GM21529 (cell line): ENCODE data around the gene HNRNPDL.
"Not testable (repeated sequence)": the region's sequence is repeated elsewhere in the genome, so short reads cannot be mapped to it uniquely, and the experiment has no call there.

Experiments used
- ATAC-seq: cut with Tn5 transposase; IDR thresholded peaks from one replicate; pipeline ENCODE4 v1.9.1; 2021; ENCODE audit not compliant: unreplicated experiment

Gene HNRNPDL

GRCh38 chr4:82430193-82430963, at the start of gene HNRNPDL, which contains the start of gene ENOPH1:
Gene HNRNPDL (minus strand): TSS chr4:82430462. CDS start chr4:82429690, 772 bp downstream.
Gene ENOPH1 (plus strand): TSS chr4:82430590. CDS start chr4:82430830, 240 bp downstream.
- peak; percentile 75 for ATAC-seq

DNA sequence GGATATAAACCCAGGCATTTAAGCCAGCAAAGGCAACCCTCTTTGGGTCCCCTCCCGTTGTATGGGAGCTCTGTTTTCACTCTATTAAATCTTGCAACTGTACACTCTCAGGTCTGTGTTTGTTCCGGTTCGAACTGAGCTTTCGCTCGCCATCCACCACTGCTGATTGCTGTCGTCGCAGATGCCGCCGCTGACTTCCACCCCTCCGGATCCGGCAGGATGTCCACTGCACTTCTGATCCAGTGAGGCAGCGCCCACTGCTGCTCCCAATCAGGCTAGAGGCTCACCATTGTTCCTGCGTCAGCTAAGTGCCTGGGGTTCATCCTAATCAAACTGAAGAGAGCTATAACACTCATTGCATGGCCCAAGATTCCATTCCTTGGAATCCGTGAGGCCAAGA, 49.3 kb upstream of the HNRNPDL start:
- no peak for ATAC-seq

GRCh38 chr4:82477469-82477868, 47.2 kb upstream of the HNRNPDL start:
- ATAC-seq: not testable (repeated sequence)

DNA sequence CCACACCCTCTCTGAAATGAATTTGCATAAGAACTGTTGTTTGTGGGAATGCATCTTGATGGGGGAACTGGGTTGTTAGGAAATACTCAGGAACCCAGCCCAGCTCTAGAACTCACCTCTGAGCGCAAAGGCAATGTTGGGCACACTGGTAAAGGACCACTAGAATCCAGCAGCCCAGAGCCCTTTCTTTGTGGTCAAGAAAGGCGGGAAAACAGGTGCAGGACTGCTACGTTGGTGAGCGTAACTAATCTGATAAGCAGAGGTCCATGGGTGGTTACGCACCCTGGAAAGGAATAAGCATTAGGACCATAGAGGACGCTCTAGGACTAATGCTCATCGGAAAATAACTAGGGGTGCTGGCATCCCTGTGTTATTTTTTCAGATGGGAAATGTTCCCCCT, 45.7 kb upstream of the HNRNPDL start:
- ATAC-seq: not testable (repeated sequence)

DNA sequence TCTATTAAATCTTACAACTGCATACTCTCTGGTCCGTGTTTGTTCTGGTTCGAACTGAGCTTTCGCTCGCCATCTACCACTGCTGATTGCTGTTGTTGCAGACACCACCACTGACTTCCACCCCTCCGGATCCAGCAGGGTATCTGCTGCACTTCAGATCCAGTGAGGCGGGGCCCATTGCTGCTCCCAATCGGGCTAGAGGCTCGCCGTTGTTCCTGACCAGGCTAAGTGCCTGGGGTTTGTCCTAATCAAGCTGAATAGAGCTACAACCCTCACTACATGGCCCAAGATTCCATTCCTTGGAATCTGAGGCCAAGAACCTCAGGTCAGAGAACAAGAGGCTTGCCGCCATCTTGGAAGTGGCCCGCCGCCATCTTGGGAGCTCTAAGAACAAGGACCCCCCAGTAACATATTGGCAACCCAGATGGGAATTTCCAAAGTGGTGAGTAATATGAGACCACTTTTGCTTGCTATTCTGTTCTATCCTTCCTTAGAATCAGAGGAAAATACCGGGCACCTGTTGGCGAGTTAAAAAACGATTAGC, 43.4 kb upstream of the HNRNPDL start:
- no peak for ATAC-seq

- ATAC-seq: not testable (repeated sequence)
Observed at GRCh38 chr4:82473080-82473479, 42.8 kb upstream of the HNRNPDL start.

DNA sequence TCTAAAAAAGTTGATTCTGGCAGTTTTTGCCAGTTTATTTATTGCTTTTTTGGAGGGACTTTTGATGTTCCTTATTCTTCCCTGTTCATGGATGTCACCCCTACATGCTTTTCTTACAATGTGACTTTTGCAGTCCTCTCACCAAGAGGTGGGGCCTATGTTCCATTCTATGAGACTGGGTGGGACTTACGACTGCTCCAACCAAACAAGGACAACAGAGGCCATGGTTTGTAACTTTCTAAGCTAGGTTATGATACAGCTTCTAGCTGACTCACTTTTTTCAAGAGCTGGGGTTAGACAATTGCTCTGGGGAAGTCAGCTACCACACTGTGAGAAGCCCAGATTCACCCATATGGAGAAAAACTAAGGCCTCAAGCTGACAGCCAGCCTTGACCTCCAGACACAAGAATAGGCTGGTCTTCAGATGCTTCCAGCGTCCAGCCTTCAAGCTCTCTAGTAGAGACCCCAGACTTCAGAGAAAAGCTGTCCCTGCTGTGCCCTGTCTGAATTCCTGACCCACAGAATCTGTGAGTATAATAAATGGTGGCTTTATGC, 39.6 kb upstream of the HNRNPDL start:
- no peak for ATAC-seq

DNA sequence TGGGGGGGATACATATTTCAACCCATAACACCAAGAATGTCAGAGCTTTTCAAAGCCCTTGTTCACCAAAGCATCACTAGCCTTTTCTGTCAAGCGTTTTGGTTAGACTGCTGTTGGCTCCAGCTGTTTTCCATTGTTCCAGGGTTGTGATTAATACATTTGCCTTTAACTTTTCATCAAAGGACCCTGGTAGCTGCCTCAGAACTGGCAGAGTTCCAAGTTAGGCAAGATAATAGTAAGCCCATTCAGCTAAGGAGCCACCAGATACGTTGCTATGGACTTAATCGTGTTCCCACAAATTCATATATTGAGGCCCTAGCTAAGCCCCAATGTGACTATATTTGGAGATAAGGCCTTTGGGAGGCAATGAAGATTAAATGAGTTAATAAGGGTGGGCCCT, 37.2 kb upstream of the HNRNPDL start:
- no peak for ATAC-seq

DNA sequence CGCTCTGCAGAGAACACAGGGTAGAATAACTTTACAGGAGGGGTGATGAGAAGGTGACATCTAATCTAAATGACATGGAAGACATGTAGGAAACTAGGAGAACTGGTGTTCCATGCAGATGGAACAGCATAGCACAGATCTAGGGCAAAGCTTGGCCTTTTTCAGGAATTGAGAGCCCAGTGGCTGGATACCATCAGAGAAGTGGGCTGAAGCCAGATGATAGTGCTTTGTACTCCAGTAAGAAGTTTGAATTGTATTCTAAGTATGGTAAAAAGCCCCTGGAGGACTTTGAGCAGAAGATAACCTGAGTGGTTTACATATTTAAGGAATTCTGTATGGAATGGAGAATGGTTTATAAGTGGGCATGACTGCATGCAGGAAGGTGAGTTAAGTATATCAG, 33.0 kb upstream of the HNRNPDL start:
- ATAC-seq: no peak

- no peak for ATAC-seq
Observed at GRCh38 chr4:82462415-82462831, 32.2 kb upstream of the HNRNPDL start.

DNA sequence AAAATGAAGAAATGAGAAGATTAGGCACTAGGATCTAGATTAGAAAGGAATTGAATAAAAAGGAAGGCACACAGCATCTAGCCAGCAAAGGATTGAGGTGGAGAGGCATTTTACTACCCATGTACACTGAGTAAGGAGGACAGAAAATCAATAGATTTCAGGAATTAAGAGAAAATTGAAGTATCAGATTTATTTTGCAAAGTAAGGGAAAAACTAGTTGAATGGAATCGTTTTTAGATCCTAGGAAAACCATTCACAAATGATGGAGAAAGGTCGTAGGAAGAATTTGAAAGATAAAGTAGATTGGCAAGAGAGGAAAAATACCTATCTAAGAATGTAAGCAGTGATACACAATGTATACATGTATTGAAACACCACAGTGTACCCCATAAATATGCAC, 31.4 kb upstream of the HNRNPDL start:
- ATAC-seq: no peak

- peak; percentile 51 for ATAC-seq
Observed at GRCh38 chr4:82458729-82459128, 28.5 kb upstream of the HNRNPDL start.

DNA sequence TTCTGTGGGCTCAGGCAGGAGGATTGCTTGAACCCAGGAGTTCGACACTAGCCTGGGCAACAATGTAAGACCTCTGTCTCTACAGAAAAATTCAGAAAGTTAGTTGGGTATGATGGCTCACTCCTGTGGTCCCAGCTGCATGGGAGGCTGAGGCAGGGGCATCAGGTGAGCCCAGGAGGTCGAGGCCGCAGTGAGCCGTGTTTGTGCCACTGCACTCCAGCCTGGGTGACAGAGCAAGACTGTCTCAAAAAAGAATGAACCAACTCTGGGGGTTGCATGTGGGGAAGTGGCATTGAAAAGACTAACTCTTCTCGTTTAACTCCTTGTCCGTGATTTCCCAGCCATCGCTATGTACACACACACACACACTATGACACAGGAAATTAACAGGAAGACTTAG, 27.0 kb upstream of the HNRNPDL start:
- no peak for ATAC-seq

GRCh38 chr4:82452026-82452425, 21.8 kb upstream of the HNRNPDL start:
- ATAC-seq: no peak

- no peak for ATAC-seq
Observed at GRCh38 chr4:82450966-82451755, 20.9 kb upstream of the HNRNPDL start.

DNA sequence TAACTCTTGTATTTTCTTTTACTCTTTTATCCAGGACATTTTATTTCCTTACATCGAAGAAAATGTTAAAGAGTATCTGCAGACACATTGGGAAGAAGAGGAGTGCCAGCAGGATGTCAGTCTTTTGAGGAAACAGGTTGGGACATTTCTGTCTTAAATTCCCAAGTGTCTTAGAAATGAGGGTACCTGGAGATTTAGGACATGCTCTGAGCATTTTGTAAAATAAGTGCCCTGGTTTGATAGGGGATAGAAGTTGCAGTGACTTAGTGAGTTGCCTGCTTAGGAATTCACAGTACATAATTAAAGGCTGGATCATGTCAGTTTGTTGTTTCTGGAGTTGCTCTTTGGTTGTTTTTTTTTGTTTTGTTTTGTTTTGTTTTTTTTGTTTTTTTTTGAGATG, 17.6 kb upstream of the HNRNPDL start:
- no peak for ATAC-seq

DNA sequence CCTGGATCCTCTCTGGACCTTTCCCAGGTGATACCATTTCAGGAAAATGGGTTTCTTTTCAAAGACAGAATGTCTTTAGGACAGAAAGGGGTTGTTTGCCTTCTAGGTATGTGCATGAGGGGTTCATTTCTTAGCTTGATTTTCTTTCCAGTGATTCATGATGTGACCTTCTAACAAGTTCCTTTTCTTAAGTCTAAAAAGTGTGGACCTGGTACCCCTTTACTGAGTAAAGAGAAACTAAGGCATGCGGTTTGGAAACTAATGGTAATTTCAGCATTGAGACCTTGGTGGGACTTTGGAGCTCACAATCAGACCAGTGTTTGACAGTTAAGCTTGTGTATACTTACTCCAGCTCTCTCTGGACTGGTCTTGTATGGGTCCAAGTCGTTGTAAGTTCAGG, 8.8 kb upstream of the HNRNPDL start:
- ATAC-seq: no peak

GRCh38 chr4:82437285-82438005, 7.2 kb upstream of the HNRNPDL start:
- ATAC-seq: no peak

GRCh38 chr4:82436780-82437179, 6.5 kb upstream of the HNRNPDL start:
- ATAC-seq: no peak

- ATAC-seq: no peak
Observed at GRCh38 chr4:82436130-82436529, 5.9 kb upstream of the HNRNPDL start.

- no peak for ATAC-seq
Observed at GRCh38 chr4:82434949-82435348, 4.7 kb upstream of the HNRNPDL start.
